ENCODE measurements around the gene KMT2D. TPM values are rescaled to one million over a fixed set of nuclear protein-coding genes. Genes with fewer than 3 reads are reported as not detected.

The KMT2D gene
- total and polyA plus RNA-seq, 2 of the 8 experiments (the other 6 are each of a cell fraction or from before 2014, with no cell fraction given), result 9.1 to 86.3 TPM

DNA sequence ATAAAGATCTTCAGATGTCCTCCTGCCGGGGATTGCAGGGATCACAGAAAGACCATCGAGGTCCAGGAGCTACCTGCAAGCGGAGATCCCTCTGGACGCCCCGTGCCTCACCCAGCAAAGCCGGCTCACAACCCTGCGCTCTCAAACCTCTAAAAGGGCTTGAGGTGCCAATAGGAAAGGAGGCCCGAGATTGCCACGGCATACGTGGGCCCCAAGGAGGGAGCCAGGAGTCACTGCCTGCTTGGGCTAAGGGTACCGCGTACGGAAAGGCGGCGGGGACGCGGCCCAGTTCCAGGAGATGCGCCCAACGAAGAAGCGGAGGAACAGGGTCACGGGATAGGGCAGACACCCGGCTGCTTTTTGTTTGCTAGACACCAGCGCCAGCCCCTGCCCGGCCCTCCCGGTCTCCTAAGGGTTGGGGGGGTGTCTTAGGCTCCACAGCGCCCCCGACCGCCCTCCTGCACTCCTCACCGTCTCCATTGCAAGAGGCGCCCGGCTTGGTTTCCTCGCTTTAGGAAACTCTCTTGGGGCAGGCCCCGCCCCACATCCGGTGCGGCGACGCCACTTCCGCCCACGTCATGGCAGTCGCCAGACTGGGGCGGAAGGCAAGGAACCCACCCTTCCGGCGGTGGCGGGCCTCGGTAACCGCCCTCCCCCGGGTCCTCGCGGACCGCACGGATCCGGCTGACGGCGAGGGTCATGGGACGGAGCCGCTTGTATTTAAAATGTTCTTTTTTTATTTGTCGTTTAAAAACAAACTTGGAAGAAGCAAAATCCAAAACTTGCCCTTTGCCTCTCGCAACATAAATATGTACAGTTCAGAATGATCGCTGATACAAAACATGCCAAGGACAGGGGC is 42.1 kb downstream of the KMT2D start, which contains the start of gene PRKAG1 (continued):
- TF ChIP-seq CREB1 (IDR thresholded peaks at IDR 0.05) (peak; percentile 93), TBP (IDR thresholded peaks at IDR 0.05; ENCODE audit: low read depth, low read length) (peak; percentile 89), CHD2 (IDR thresholded peaks at IDR 0.05; ENCODE audit: low read length) (no peak), ASH2L (IDR thresholded peaks at IDR 0.05; ENCODE audit: low read length) (peak; percentile 69), CEBPB (IDR thresholded peaks at IDR 0.05; ENCODE audit: low read depth, low read length) (no peak), BRCA1 (IDR thresholded peaks at IDR 0.05; ENCODE audit: low read depth, low read length) (no peak), YY1 (IDR thresholded peaks at IDR 0.05; ENCODE audit: low read depth, low read length) (peak; percentile 78), CTBP2 (IDR thresholded peaks at IDR 0.05; ENCODE audit: borderline replicate concordance, insufficient read depth, insufficient read length, low read length) (no peak), RAD21 (IDR thresholded peaks at IDR 0.05 in 1 of 2, conservative IDR thresholded peaks at IDR 0.05 in 1 of 2; ENCODE audit: low read depth in 2 of 2, low read length in 2 of 2) (peak; percentile 29 to 32; a peak in 3 of 4 replicates), SP2 (IDR thresholded peaks at IDR 0.05; ENCODE audit: low read length) (no peak), HDAC6 (IDR thresholded peaks at IDR 0.05; ENCODE audit: low read depth, low read length) (no peak), NANOG (IDR thresholded peaks at IDR 0.05; ENCODE audit: insufficient read depth, low read depth, low read length, poor library complexity, severe bottlenecking) (no peak), SUZ12 (IDR thresholded peaks at IDR 0.05; ENCODE audit: low read length) (no peak)
- TF ChIP-seq, protein P1, sequence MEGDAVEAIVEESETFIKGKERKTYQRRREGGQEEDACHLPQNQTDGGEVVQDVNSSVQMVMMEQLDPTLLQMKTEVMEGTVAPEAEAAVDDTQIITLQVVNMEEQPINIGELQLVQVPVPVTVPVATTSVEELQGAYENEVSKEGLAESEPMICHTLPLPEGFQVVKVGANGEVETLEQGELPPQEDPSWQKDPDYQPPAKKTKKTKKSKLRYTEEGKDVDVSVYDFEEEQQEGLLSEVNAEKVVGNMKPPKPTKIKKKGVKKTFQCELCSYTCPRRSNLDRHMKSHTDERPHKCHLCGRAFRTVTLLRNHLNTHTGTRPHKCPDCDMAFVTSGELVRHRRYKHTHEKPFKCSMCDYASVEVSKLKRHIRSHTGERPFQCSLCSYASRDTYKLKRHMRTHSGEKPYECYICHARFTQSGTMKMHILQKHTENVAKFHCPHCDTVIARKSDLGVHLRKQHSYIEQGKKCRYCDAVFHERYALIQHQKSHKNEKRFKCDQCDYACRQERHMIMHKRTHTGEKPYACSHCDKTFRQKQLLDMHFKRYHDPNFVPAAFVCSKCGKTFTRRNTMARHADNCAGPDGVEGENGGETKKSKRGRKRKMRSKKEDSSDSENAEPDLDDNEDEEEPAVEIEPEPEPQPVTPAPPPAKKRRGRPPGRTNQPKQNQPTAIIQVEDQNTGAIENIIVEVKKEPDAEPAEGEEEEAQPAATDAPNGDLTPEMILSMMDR (IDR thresholded peaks at IDR 0.05; ENCODE audit: control extremely low read depth in 1 of 3, insufficient read depth in 1 of 3, low read depth in 1 of 3, low read length in 3 of 3), result peak; percentile 51 to 66 (median 64)

All from H1 (cell line).